ENCODE data around the gene GPRIN1.

DNA sequence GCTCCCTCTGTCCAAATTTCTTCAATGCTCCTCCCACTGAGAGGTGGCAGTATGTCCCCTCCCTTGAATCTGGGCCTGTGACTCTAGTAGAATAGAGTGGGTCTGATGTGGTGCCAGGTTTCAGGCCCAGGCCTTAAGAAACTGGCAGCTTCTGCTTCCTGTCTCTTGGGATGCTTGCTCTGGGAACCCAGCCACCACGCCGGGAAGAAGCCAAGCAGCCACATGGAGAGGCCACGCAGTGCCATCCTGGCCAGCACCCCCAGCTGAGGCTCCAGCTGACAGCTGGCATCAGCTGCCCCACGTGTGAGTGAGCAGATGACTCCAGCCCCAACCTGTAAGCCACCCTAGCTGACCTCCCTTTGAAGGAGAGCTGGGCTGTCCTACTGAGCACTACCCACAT lies 30.0 kb upstream of the GPRIN1 start:
- TF ChIP-seq, protein P1, sequence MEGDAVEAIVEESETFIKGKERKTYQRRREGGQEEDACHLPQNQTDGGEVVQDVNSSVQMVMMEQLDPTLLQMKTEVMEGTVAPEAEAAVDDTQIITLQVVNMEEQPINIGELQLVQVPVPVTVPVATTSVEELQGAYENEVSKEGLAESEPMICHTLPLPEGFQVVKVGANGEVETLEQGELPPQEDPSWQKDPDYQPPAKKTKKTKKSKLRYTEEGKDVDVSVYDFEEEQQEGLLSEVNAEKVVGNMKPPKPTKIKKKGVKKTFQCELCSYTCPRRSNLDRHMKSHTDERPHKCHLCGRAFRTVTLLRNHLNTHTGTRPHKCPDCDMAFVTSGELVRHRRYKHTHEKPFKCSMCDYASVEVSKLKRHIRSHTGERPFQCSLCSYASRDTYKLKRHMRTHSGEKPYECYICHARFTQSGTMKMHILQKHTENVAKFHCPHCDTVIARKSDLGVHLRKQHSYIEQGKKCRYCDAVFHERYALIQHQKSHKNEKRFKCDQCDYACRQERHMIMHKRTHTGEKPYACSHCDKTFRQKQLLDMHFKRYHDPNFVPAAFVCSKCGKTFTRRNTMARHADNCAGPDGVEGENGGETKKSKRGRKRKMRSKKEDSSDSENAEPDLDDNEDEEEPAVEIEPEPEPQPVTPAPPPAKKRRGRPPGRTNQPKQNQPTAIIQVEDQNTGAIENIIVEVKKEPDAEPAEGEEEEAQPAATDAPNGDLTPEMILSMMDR (IDR thresholded peaks at IDR 0.05) = no peak
- TF ChIP-seq POLR2A (IDR thresholded peaks at IDR 0.05) (no peak), POLR2AphosphoS5 (IDR thresholded peaks at IDR 0.05) (no peak)

All from breast epithelium (tissue), 3 donors.